ENCODE results near the gene MYOZ2.

Gene MYOZ2

GRCh38 chr4:119197772-119198212 lies 62.2 kb downstream of the MYOZ2 start:
- DNase-seq (ENCODE audit: low spot score): no peak

- DNase-seq (ENCODE audit: low spot score): no peak
Measured at GRCh38 chr4:119204916-119205315, 69.3 kb downstream of the MYOZ2 start.

DNA sequence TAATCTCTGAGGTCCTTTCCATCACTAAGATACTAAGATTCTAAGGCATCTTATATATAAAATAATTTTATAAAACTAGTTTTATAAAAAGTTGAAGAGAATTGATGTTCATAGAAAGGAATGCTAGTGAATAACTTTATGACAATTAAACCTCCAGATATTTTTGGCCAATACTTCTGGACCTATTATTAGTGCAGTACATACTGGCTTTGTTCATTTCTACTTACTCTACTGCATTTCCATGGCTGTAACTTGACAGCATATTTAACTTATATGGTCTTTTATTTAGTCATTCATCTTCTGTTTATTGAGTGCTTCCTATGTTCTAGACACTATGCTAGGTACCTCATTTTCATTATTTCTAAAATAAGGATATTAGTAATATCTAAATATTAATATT lies 70.1 kb downstream of the MYOZ2 start:
- DNase-seq (ENCODE audit: low spot score): no peak

DNA sequence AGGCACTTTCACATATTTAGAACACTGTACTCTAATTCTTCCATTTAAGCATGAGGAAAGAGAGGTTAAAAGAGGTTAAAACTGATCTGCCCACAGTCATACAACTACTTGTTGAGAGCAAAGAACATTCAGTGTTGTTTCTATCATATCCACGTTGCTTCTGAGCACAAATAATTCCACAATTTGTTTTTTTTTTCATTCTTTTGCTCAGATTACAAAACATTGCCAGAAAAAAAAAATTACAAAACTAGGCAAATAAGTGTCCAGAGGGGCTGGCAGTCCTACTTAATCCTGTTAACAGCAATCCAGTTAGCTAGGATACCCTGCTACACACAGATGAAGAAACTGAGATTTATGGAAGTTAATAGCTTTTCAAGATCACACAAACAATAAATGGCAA lies 70.5 kb downstream of the MYOZ2 start:
- no peak for DNase-seq (ENCODE audit: low spot score)

DNA sequence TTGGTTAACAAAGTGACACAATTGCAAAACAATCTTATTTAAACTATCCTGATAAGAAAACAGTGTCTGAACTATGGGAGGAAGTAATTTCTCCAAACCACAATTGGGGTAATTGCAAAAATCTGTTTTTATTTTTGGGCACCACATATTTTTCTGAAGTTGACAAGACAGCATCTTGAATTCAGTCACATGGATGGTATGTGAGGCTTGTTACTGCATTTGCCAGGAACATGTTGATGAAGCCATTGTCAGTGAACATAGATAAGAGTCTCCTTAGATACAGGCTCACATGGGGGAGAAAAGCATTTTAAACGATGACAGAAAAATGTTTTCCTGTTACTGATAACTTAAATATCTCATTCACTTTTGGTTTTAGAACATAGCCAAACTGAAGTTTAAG lies 71.4 kb downstream of the MYOZ2 start:
- no peak for DNase-seq (ENCODE audit: low spot score)

DNA sequence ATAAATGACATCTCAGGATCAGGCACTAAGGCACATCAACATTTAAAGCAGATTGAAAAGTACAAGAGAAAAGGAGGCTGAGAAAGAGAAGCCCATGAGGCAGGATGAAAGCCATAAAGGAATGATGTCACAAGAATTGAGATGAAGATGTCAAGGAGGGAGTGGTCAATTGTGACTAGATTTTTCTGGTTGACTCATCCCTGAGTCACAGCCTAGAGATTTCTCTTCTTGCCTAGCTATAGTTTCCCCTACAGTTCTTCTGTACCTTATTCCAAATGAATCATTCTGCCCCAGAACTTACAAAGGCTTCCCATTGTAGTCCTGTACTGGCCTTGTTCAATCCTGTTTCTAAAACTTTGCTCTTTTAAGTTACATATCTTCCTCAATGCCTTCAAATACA lies 73.4 kb downstream of the MYOZ2 start:
- peak; percentile 70 for DNase-seq (ENCODE audit: low spot score)

GRCh38 chr4:119209586-119209985 lies 74.0 kb downstream of the MYOZ2 start:
- no peak for DNase-seq (ENCODE audit: low spot score)

DNA sequence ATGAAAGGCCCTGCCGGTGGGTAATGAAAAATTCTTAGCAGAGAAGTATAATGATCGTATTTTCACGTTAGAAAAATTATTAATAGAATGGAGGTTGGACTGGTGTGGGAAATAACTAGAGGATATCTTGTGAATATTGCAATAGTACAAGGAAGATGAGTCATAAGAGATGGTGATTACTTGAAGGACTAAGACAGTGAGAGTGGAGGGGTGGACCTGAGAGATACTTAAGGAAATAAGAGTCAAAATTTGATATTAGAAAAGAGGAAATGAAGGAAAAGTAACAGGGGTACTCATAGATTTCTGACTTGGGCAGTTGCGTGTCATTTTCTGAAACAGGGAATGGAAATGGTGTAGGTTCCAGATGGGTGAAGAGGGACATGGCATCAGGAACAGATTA lies 75.1 kb downstream of the MYOZ2 start:
- DNase-seq (ENCODE audit: low spot score): no peak

- no peak for DNase-seq (ENCODE audit: low spot score)
Measured at GRCh38 chr4:119211867-119212233, 76.2 kb downstream of the MYOZ2 start.

DNA sequence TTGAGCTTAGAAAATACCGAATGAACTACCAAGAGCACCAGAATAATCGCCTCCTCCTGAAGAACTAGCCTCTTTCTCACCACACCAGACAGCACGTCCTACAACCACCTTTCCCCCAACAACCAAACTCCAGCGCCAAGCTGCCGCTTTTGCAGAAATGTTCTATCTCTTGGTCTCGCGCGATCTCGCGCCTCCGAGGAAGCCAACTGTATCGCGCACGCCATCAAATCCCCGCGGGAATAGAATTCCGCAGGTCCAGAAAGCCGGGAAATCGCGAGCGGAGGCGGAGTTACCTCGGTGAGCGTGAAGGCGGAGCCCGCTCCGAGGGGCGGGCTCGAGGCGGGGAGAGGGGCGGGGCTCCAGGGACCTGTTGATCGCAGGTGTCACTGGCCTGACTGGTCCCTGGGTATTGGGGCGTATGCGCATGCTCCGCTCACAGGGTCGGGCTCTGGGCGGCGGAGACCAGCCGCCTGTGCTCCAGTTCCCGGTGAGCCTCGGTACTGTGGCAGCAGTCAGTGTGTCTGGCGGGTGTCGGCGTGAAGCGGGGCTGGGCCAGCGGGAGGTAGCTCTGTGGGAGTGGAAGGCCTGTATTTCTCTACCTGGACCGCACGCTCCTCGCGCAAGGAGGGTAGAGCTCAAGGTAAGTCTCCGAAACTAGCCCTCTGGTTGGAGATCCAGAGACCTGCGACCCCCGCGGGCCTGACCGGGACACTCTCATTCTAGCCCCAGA lies 76.8 kb downstream of the MYOZ2 start, which contains the start of gene USP53:
TSS of gene USP53 (plus strand) at position 480 of the 730 bp plus-strand sequence. CDS start 27,047 bp downstream, outside the sequence.
- DNase-seq (ENCODE audit: low spot score): peak; percentile 91

GRCh38 chr4:119212964-119213606 lies 77.5 kb downstream of the MYOZ2 start:
- peak; percentile 87 for DNase-seq (ENCODE audit: low spot score)

DNA sequence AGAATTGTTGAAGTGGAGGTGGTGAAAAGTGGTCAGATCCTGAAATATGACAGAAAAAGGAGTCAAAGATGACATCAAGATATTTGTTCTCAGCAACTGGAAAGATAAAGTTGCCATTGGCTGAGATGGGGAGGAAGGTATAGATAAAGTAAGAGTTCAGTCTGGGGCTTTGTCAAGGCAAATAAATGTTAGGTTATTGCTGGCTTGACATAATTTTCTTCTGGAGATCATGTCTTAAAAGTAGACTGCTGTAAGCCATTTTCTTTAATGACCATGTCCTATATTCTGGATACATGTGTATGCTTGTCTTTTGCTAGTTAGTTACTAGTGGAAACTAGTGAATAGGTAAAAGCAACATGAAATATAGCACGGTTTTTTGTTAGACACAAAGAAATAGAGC lies 82.5 kb downstream of the MYOZ2 start:
- DNase-seq (ENCODE audit: low spot score): no peak

DNA sequence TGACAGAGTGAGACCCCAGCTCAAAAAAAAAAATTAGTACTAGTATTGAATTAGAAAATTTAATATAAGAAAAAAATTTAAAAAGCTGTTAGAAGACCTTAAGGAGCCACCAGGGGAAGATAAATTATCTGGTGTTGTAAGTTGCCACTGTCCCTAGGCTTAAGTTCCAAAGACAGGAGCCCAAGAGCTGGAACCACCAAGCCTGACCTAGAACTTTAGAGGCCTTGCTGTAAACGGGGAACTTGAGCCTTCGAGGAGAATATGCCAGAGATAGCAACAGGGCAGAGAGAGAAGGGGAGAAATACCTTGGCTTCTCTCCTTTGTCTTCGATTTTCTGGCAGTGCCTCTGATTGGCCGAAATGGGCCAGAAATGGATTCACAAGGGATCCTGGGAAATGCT lies 85.8 kb downstream of the MYOZ2 start:
- no peak for DNase-seq (ENCODE audit: low spot score)

- DNase-seq (ENCODE audit: low spot score): no peak
Measured at GRCh38 chr4:119227690-119228089, 92.1 kb downstream of the MYOZ2 start.

DNA sequence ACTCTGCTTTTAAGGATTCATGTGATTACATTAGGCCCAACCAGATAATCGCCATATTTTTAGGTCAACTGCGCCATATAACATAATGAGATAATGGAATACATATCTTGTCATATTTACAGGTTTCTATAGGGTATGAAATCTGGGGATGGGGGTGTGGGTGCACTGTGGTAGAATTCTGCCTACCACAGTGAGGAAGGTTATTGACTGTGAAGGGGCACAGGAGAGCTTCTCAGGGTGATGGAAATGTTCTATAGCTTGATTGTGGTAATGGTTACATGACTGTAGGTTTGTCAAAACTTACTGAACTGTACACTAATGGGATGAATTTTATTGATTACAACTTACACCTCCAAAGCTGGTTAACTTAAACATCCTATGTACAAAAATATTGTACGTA lies 92.8 kb downstream of the MYOZ2 start:
- no peak for DNase-seq (ENCODE audit: low spot score)

GRCh38 chr4:119229908-119230687 lies 94.5 kb downstream of the MYOZ2 start:
- no peak for DNase-seq (ENCODE audit: low spot score)

GRCh38 chr4:119231491-119231890 lies 95.9 kb downstream of the MYOZ2 start:
- no peak for DNase-seq (ENCODE audit: low spot score)

DNA sequence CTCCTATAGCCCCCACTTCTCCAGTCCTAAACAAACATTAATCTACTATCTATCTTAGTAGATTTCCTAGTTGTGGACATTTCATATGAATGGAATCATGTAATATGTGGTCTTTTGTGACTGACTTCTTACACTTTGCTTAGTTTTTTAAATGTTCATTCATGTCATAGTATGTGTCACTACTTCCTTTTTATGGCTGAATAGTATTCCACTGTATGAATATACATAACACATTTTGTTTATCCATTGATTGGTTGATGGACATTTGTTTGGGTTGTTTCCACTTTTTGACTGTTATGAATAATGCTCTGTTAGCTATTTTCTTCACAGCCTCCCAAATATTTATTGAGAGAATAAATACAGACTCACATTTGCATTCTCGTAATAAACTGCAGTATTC lies 96.7 kb downstream of the MYOZ2 start:
- no peak for DNase-seq (ENCODE audit: low spot score)

DNA sequence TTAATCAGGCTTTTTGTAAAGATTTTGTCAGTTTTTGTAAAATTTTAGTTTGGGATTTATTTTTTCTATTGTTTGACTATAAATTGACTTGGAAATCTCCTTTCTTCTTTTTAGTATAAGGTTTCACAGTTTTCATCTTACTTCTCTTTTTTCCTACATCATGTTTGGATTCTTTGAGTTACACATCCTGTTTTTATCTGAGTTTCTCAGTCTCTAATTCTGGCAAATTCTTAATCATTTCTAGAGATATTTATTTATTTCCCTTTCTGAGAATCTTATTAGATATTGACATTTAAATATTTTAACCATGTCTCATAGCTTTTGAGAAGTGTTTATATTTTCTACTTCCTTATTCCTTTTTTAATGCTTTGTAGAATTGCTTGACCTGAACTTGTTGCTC lies 97.6 kb downstream of the MYOZ2 start:
- no peak for DNase-seq (ENCODE audit: low spot score)

- DNase-seq (ENCODE audit: low spot score): no peak
Measured at GRCh38 chr4:119233750-119234149, 98.1 kb downstream of the MYOZ2 start.

DNA sequence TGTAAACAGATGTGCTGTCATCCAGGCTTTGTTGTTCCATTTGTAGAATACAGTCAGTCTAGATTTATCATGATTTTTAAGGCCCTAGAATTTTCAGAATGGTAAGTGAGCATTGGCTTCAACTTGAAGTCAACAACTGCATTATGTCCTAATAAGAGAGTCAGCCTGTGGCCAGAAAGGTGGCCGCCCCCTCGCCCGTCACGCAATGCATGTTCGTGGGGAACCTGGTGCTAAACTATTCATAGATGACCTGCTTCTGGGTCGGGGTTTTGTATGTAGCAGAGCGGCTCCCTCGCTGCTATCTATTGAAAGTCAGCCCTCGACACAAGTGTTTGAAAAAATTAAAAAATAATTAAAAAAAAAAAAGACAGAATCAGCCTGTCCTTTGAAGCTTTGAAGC lies 101.6 kb downstream of the MYOZ2 start:
- DNase-seq (ENCODE audit: low spot score): no peak
